ENCODE data around the gene ADGRG4.

The ADGRG4 gene

GRCh38 chrX:136259543-136259942 is 41.2 kb upstream of the ADGRG4 start:
- Histone ChIP-seq H3K4me3 (ENCODE audit: low read depth, low read length) (no peak overlapping the region), H3K27ac (no peak overlapping the region), H3K9me3 (ENCODE audit: severe bottlenecking) (no peaks in the 10 kb centered on the region), H3K36me3 (no peaks in the 10 kb centered on the region), H3K27me3 (ENCODE audit: insufficient read depth, low read depth, severe bottlenecking) (peaks cover 60% of the 10 kb centered on the region)
- DNase-seq = no peak
- no peak for TF ChIP-seq CTCF (IDR thresholded peaks at IDR 0.05; ENCODE audit: low read depth, low read length)

- no peaks in the 10 kb centered on the region for H3K36me3 ChIP-seq
- H3K9me3 ChIP-seq (ENCODE audit: severe bottlenecking) = no peaks in the 10 kb centered on the region
- no peak for TF ChIP-seq CTCF (IDR thresholded peaks at IDR 0.05; ENCODE audit: low read depth, low read length)
- no peak overlapping the region for H3K4me3 ChIP-seq (ENCODE audit: low read depth, low read length)
- no peak overlapping the region for H3K27ac ChIP-seq
- DNase-seq = no peak
- peaks cover 55% of the 10 kb centered on the region for H3K27me3 ChIP-seq (ENCODE audit: insufficient read depth, low read depth, severe bottlenecking)
These were observed 40.0 kb upstream of the ADGRG4 start for GRCh38 chrX:136260776-136261175.

GRCh38 chrX:136261321-136261720 is 39.4 kb upstream of the ADGRG4 start:
- Histone ChIP-seq H3K4me3 (ENCODE audit: low read depth, low read length) (no peak overlapping the region), H3K27me3 (ENCODE audit: insufficient read depth, low read depth, severe bottlenecking) (peaks cover 50% of the 10 kb centered on the region), H3K27ac (no peak overlapping the region), H3K9me3 (ENCODE audit: severe bottlenecking) (no peaks in the 10 kb centered on the region), H3K36me3 (no peaks in the 10 kb centered on the region)
- DNase-seq = no peak
- no peak for TF ChIP-seq CTCF (IDR thresholded peaks at IDR 0.05; ENCODE audit: low read depth, low read length)

- Histone ChIP-seq H3K4me3 (ENCODE audit: low read depth, low read length) (no peak overlapping the region), H3K9me3 (ENCODE audit: severe bottlenecking) (no peaks in the 10 kb centered on the region), H3K27me3 (ENCODE audit: insufficient read depth, low read depth, severe bottlenecking) (peaks cover 47% of the 10 kb centered on the region), H3K36me3 (no peaks in the 10 kb centered on the region), H3K27ac (no peak overlapping the region)
- TF ChIP-seq CTCF (IDR thresholded peaks at IDR 0.05; ENCODE audit: low read depth, low read length) = no peak
- DNase-seq = no peak
These were observed 38.5 kb upstream of the ADGRG4 start for GRCh38 chrX:136262243-136262642.

- no peaks in the 10 kb centered on the region for H3K36me3 ChIP-seq
- H3K4me3 ChIP-seq (ENCODE audit: low read depth, low read length) = no peak overlapping the region
- H3K27me3 ChIP-seq (ENCODE audit: insufficient read depth, low read depth, severe bottlenecking) = peaks cover 44% of the 10 kb centered on the region
- DNase-seq = no peak
- H3K9me3 ChIP-seq (ENCODE audit: severe bottlenecking) = no peaks in the 10 kb centered on the region
- no peak overlapping the region for H3K27ac ChIP-seq
- no peak for TF ChIP-seq CTCF (IDR thresholded peaks at IDR 0.05; ENCODE audit: low read depth, low read length)
These were observed 37.9 kb upstream of the ADGRG4 start for GRCh38 chrX:136262812-136263315.

GRCh38 chrX:136266828-136267227 is 33.9 kb upstream of the ADGRG4 start:
- no peak for DNase-seq
- no peak for TF ChIP-seq CTCF (IDR thresholded peaks at IDR 0.05; ENCODE audit: low read depth, low read length)
- no peak overlapping the region for H3K27ac ChIP-seq
- H3K9me3 ChIP-seq (ENCODE audit: severe bottlenecking) = no peaks in the 10 kb centered on the region
- no peaks in the 10 kb centered on the region for H3K36me3 ChIP-seq
- no peak overlapping the region for H3K4me3 ChIP-seq (ENCODE audit: low read depth, low read length)
- H3K27me3 ChIP-seq (ENCODE audit: insufficient read depth, low read depth, severe bottlenecking) = peaks cover 21% of the 10 kb centered on the region

Measured in WERI-Rb-1 (cell line).